Activated CD4-positive, alpha-beta memory T cell treated with anti-CD3 and anti-CD28 coated beads for 36 hours (primary cell): ENCODE results near the gene STXBP3. TPM values are rescaled to one million over a fixed set of nuclear protein-coding genes. Genes with fewer than 3 reads are reported as not detected.

Source experiments
- CTCF ChIA-PET: fragments of 350-600 bp; sonication (Branson Sonifier 250); formaldehyde crosslinking; loops from one replicate; lab custom pipeline; 2021; ENCODE audit warnings: antibody characterized with exemption, inconsistent platforms; lab: Charles Lee
- POLR2A ChIA-PET: fragments of 350-600 bp; sonication (Branson Sonifier 250); formaldehyde crosslinking; loops from one replicate; lab custom pipeline; 2021; ENCODE audit warnings: antibody characterized with exemption; lab: Charles Lee
- DNase-seq: peaks from one replicate; pipeline ENCODE4 v3.0.0-alpha.2; 2020
- H3K27ac Mint-ChIP-seq: one replicate; pipeline ENCODE4 v1.8.0; 2021; ENCODE audit warnings: mixed read lengths
- H3K27me3 Mint-ChIP-seq: one replicate; pipeline ENCODE4 v1.8.0; 2021; ENCODE audit warnings: mixed read lengths
- H3K36me3 Mint-ChIP-seq: one replicate; pipeline ENCODE4 v1.8.0; 2021; ENCODE audit warnings: mixed read lengths
- H3K4me1 Mint-ChIP-seq: one replicate; pipeline ENCODE4 v1.8.0; 2021; ENCODE audit warnings: low read depth, mixed read lengths
- H3K4me3 Mint-ChIP-seq: one replicate; pipeline ENCODE4 v1.8.0; 2021; ENCODE audit warnings: mild to moderate bottlenecking, mixed read lengths
- H3K9me3 Mint-ChIP-seq: one replicate; pipeline ENCODE4 v1.8.0; 2021; ENCODE audit warnings: mixed read lengths
- intact Hi-C: fragments of 100-400 bp; cut with micrococcal nuclease; formaldehyde crosslinking; loops from one replicate; pipeline ENCODE4 v1.15.1; 2023
- total RNA-seq, 2 experiments: library from RNA; stranded (reverse); gene quantifications; one replicate each; pipeline ENCODE4 v1.2.3, GENCODE V29; 2021

The STXBP3 gene
- total RNA-seq, 2 experiments from 2014 or later: 40.8 to 46.8 TPM

- intact Hi-C loops: no loop called here
- H3K4me3 Mint-ChIP-seq: no peak overlapping the region
- peaks cover 5% of the 10 kb centered on the region for H3K4me1 Mint-ChIP-seq
- DNase-seq: no peak
- CTCF ChIA-PET: interaction anchor here (1.2 to 1.7 kb wide), 3 partner anchors 13 to 46 kb away, joined by 3 to 5 read pairs (median 4); no protein-coding TSS in a partner anchor
- no peaks in the 10 kb centered on the region for H3K9me3 Mint-ChIP-seq
- H3K27me3 Mint-ChIP-seq: peaks cover 9% of the 10 kb centered on the region
- no peaks in the 10 kb centered on the region for H3K36me3 Mint-ChIP-seq
- H3K27ac Mint-ChIP-seq: no peak overlapping the region
- POLR2A ChIA-PET: no interaction called here
Observed at GRCh38 chr1:108852221-108852975, 105.9 kb downstream of the STXBP3 start.

GRCh38 chr1:108854221-108855019 lies 107.9 kb downstream of the STXBP3 start:
- ChIA-PET CTCF (interaction anchor here (0.6 kb wide), 1 partner anchor 29 kb away, joined by 3 read pairs; no protein-coding TSS in a partner anchor), POLR2A (no interaction called here)
- Mint-ChIP-seq H3K27ac (no peak overlapping the region), H3K27me3 (peaks cover 12% of the 10 kb centered on the region), H3K4me3 (no peak overlapping the region), H3K9me3 (no peaks in the 10 kb centered on the region), H3K36me3 (no peaks in the 10 kb centered on the region), H3K4me1 (peaks cover 5% of the 10 kb centered on the region)
- intact Hi-C loops: no loop called here
- no peak for DNase-seq

DNA sequence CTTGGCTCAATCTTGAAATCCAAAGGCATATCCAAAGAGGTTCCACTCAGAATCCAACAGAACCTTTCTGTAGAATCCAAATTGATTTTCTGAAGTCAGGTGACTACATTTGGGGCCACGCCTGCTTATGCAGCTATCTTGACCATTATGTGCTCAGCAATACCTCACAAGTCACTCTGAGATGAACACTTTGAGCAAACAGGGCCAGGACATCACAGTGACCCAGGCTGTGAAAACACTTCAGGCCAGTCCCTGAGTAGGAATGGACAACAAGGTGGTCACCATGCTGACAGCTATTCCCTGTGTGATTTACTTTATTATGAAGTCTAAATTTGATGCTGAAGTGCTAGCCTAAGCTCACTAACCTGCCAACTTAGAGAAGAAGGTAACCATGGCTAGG lies 110.5 kb downstream of the STXBP3 start, which contains the start of gene AKNAD1:
Gene AKNAD1 (minus strand): TSS at position 101 of the 400 bp plus-strand sequence. CDS start 4,430 bp downstream, outside the sequence.
- H3K9me3 Mint-ChIP-seq: no peaks in the 10 kb centered on the region
- H3K4me1 Mint-ChIP-seq: peaks cover 5% of the 10 kb centered on the region
- no peak within 1 kb of the TSS for H3K27ac Mint-ChIP-seq
- H3K27me3 Mint-ChIP-seq: peaks cover 15% of the 10 kb centered on the region
- ChIA-PET POLR2A (no interaction called here), CTCF (interaction anchor here (1.5 kb wide), 1 partner anchor 29 kb away, joined by 5 read pairs; no protein-coding TSS in a partner anchor)
- H3K4me3 Mint-ChIP-seq: no peak within 1 kb of the TSS
- intact Hi-C loops: no loop called here
- H3K36me3 Mint-ChIP-seq: no peaks in the 10 kb centered on the region
- DNase-seq: no peak

DNA sequence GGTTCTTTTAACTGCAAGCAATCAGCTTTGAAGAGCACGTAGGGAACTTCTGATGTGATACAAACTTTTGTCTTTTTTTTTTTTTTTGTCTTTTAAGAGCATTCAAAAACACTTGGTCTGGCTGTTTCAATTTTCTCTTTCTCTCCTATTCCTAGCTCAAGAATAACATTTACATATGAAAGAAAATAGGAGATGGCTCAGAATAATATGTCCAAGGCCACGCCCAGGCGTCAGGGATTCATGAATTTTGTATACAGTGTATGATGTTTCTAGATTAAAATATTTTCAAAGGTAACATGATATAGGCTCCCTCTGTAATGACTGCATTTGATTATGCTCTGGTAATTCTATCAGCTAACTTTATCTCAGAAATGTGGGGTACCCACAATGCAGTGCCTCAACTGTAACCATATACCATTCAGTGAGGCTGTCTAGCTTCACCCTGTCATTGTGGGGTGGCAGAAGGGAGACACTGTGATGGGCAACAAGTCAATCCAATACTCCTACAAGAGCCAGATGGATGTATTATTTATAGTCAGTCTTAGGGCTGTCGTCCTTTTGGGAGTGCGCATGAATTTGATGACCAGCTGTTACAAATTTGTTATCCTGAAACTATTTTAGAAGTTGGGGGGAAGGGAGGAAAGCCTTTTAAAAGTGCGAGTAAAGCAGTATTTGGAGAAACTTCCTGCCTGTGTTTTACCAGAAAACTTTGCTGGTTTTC lies 111.9 kb downstream of the STXBP3 start:
- H3K4me3 Mint-ChIP-seq: no peak overlapping the region
- no peaks in the 10 kb centered on the region for H3K9me3 Mint-ChIP-seq
- H3K36me3 Mint-ChIP-seq: no peaks in the 10 kb centered on the region
- ChIA-PET CTCF (interaction anchor here (1.5 kb wide), 1 partner anchor 30 kb away, joined by 5 read pairs; no protein-coding TSS in a partner anchor), POLR2A (no interaction called here)
- H3K27ac Mint-ChIP-seq: no peak overlapping the region
- intact Hi-C loops: no loop called here
- DNase-seq: no peak
- peaks cover 15% of the 10 kb centered on the region for H3K27me3 Mint-ChIP-seq
- H3K4me1 Mint-ChIP-seq: peaks cover 3% of the 10 kb centered on the region

Other genes with a start within 250 kb of the STXBP3 start
- 1 to 10 TPM; 8.4 to 8.7 TPM for gene EEIG2, start 186.6 kb upstream of the STXBP3 start, total RNA-seq
- gene HENMT1, start 85.6 kb upstream of the STXBP3 start, total RNA-seq: 10 to 100 TPM; 25.6 to 25.8 TPM
- gene PRPF38B, start 54.4 kb upstream of the STXBP3 start, total RNA-seq: 10 to 100 TPM; 57.0 to 63.5 TPM
- not detected for gene FNDC7, start 33.8 kb upstream of the STXBP3 start, total RNA-seq
- not detected for gene AKNAD1, start 110.4 kb downstream of the STXBP3 start, total RNA-seq
- gene GPSM2, start 130.3 kb downstream of the STXBP3 start, total RNA-seq: 10 to 100 TPM; 17.1 to 21.9 TPM
- gene CLCC1, start 216.8 kb downstream of the STXBP3 start, total RNA-seq: 10 to 100 TPM; 17.1 to 18.6 TPM